GM21786 (cell line): ENCODE data around the gene SLC1A5.

ENCODE experiments used
- ATAC-seq: cut with Tn5 transposase; IDR thresholded peaks from one replicate; pipeline ENCODE4 v1.9.1; 2021; ENCODE audit not compliant: unreplicated experiment

SLC1A5 gene

DNA sequence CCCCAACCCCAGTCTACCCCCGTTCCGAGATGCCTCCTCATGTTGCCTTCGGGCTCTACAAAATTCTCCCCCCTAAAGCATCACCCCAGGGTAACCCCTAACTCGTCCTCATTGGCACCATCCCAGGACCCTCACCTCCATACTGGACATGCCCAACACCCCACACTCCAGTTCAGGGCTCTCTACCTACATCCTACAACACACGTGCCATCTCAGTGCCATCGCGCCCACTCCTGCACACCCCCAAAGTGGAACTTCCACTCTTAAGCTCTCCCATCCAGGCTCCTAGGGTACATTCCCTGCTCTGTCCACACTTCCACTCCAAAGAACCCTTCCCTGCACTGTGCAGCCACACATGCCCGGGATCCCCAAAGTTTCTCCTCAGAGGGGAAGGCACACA, 43.4 kb downstream of the SLC1A5 start:
- no peak for ATAC-seq

DNA sequence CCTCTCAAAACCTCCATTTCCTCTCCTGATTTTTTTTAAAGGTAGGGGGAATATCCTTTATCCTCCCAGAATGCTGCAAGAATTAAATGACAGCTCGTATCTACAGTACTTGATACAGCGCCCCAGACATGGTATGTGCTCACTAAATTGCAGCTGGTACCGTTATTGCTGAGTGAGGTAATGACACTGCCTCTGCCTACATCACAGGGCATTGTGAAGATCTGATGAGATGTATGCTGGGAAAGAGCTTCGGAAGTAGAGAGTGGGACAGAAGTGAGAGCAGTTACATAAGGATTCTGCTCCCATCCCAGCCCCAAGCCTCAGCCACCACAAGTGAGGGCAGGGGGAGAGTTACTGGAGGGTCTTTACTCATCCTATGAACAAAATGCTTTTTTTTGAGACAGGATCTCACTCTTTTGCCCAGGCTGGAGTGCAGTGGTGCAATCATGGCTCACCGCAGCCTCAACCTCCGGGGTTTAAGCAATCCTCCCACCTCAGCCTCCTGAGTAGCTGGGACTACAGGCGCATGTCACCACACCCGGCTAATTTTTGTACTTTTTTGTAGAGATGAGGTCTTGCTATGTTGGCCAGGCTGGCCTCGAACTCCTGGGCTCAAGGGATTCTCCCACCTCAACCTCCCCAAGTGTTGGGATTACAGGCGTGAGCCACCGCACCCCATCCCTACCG, 44.2 kb downstream of the SLC1A5 start:
- ATAC-seq = no peak

DNA sequence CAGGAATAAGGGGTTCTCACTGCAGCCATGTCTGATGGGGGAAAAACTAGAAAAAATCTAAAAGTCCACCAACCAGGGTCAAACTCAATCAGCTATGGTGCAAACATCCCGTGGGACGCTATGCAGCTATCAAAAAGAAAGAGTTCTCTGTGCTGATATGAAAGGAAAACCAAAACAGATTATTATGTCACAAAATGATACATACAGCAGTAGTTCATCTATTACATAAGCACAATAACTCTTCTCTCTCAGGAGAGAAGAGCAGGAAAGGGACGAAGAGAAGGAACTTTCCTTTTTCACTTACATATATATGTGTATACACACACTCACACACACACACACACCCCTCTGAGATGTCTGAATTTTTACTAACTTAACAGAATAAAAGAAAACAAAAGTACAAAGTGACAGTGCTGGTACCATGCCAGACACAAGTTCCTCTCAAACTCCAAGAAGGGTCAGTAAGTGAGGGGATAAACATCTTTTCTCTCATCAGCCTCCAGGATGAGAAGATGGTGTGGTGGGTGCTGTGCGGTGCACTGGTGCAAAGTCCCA, 45.4 kb downstream of the SLC1A5 start:
- no peak for ATAC-seq

DNA sequence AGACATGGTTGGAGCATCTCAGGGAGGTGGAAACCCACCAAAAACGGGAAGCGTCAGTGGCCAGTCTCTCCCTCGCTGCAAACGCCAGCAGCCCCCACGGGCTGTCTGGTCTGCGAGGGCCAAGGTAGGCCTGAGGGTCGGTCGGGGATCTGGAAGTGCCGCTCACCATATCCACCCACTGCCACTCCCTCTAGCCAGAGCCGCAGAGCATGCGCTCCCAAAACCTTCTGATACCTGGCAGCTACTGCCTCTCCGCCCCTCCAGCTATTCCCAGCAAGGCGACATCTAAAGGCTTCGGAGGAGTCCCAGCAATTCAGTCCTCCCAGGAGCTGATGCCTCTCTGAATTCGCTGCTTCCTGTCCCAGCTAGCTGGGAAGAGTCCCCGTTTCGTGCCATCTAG, 46.9 kb downstream of the SLC1A5 start:
- ATAC-seq = no peak

DNA sequence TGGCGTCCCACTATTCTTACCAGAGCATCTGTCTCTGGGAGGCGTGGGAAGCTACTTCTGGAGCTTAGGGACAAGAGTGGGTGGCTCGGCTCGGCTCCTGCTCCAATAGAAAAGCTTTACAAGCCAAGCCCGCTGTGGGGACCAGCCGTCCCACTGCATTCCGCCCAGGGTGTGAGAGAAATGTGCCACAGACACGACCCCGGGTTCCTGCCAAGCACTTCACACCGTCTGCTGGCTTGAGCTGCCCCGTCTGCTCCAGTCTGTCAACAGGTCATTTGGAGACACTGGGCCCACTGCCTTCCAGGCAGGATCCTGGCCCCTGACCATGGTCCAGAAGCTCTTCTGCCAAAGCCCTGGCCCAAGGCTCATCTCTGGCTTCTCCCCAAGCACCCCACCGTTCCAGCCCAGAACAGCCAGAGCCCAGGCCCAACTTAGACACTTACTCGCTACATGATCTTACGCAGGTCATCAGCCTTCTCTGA, 49.1 kb downstream of the SLC1A5 start:
- no peak for ATAC-seq

DNA sequence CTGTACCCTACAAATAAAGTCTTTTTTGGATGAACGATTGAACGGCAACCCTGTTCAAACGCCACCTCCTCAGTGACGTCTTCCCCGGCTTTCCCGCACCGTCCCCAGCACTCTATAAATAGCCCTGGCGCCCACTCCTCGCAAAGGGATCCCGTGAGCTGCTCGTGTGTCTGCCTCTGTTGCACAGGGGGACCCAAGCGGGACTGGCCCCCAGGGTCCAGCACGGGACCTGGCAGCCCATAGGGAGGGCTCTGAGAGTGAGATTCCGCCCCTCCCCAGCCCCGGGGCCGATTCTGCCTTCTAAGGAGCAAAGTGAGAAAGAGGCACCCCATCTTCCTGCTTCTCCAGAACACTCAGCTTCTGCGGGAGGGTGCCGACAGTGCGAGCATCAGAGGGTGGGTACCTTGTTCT, 50.6 kb downstream of the SLC1A5 start:
- no peak for ATAC-seq

DNA sequence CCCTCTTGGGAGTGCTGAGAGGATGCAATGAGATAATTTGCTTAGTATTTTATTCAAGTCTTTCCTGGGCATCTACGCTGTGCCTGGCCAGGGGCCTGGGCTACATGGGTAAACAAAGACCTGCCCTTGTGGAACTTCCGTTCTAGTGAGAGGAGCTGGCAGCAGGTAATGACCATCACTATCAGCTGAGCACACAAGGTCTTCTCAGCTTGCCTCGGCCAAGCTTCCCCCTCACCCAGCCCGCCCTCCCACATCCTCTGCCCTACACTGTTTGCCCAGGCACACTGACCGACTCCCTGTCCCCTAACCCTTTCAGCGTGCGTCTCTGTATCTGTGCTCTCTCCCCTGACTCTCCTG, 51.1 kb downstream of the SLC1A5 start:
- ATAC-seq = no peak

DNA sequence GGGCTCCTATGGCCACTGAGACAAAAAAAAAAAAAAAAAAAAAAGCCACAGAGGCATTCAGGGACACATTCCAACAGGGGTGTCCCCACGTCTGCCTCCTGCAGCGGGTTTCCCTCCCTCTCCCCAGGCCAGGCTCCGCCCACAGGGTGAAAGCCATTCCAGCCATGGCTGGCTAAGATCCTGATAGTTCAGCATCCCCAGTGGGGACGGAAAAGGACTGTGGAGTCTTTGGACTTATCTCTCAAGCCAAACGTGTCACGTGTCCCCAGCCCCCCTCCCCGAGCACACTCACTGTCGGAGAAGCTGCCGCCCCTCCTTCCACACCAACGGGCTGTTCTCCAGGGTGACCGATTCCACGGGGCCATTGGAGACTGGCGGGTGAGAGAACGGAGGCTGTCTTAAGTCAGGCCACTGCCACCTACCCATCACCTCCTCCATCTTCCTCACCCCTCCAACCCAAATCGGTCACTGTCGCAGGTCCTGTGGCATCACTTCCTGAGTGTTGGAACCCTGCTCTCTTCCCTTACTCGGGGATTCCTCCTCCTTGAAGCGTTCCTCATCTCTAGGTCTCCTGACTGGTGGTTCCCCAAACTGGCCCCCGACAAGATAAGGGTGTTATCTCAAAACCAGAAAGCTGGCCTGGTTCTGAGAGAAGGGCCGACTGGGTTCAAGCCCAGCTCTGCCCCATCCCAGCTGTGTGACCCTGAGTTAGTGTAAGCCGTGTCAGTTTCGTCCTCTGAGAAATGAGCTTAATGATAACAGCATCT, 51.7 kb downstream of the SLC1A5 start:
- no peak for ATAC-seq

DNA sequence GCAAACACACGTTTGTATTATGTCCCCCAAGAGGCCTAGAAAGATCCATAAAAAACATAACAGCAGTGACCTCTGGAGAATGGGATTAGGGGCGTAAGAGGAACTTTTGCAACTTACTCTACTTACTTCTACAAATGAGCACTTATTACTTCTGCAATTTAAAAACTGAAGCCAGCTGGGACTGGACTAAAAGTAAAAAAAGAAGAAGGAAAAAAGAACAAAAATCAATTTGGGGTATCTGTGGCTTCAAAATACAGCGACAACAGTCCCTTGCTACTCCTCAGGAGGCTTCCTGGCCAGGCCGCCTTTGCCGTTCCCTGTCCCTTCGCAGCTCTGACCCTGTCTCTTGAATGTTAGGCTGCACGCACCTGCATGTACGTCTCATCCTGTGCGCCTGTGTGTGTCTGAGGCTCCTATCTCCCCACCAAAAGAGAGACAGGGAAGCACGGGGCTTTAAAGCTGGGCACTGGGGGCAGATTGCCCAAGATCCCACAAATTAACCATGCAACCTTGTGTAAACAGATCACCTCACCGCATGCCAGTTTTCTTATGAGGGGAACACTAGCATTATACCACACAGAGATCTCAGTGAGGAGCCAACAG, 54.6 kb downstream of the SLC1A5 start:
- ATAC-seq = no peak

DNA sequence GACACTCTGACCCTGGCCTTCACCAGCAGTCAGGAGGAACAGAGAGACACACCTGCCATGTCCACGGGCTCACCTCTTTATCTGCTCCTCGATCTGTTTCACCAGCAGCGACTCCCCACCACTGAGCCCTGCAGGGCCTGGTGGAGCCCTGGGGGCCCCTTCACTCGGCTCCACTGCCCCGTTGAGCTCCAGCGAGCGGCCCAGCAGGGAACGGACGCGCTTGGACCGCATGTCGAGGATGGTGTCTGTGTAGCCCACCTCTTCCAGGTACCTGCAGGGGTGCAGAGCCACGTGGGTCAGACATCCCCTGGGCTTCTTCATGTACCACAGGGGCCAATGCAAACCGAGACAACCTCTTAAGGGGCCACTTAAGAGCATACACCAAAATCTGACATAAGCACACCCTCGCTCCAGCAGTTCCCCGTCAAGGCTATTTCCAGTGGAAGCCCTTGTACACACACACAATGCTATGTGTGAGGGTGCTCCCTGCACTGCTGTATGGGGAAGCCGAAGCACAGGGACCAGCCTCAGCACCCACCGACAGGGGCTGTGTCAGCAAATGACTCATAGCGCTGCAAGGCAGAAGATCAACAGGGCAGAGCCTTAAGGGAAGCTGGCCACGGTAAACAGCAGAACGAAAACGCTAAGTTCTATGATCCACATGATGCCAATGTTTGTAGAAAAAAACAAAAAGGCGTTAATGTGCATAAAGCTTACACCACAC, 55.3 kb downstream of the SLC1A5 start:
- ATAC-seq = no peak

DNA sequence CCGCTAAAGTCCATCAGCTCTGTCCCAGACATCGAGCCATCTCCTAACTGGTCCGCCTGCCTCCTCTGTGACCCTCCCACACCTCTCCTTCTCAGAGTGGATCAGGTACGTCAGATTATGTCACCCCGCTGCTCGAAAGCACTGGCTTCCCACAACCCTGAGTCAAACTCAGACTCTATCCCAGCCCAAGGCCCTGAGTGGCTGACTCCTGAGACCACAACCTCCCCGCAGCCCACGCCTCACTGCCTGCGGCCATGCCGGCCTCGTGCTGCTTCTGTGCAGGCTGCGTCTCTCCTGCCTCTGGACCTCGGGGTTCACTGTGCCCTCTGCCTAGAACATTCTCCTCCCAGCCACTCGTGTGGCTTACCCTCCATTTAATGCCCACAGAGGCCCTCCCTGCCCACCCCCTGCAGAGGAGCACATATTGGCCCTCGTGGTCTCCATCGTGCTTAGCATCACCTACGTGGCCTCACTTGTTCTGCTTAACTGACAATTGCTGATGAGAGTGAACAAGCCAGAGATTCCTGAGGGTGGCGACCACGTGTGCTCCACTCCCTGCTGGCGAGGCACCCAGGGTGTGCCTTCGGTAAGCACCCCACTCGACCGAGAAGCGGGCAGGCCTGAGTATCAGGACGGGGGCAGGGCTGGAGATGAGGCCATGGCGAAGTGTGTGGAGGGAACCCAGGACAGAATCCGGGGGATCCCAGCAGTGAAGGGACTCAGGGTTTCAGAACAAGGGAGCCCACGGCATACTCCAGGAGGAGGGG, 56.0 kb downstream of the SLC1A5 start:
- ATAC-seq = no peak

DNA sequence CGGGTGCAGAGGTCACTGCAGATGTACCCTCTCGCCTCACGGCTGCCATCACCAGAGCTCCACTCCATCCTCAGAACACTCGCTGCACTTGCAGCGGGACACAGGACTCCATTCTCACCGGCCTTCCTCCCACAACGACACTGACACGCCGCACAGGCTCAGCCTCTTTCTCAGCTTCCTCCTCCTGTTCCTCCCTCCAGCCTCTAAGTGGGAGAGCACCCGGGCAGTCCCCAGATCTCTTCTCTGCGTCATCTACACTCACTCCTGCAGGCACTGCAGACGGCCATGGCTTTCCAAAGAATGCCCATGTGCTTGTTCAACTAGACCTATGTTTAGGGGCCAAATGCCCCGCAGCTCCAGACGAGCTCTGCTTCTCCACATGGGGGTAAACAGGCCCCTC, 56.8 kb downstream of the SLC1A5 start:
- no peak for ATAC-seq

DNA sequence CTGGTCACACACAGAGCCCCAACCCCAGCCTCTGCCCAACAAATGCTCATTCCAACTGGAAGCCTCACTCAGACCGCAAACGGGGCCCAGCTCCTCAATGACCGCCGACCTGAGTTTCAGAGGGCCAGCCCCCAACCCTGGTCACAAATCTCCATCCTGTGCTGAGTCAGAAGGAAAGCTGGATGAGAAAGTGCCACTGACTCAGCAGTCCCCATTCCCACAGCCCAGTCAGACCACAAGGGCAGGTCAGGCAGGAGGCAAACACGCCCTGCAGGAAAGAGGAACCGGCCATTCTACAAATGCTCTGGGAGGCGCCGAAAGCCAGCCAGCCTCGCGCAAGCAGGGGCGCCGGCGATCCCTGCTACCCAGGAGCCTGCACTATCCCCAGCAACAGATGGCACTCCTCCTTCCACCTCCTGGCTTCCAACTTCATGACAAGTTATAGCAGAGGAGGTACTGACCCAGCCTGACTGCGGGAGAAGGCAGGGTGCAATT, 57.3 kb downstream of the SLC1A5 start:
- no peak for ATAC-seq

DNA sequence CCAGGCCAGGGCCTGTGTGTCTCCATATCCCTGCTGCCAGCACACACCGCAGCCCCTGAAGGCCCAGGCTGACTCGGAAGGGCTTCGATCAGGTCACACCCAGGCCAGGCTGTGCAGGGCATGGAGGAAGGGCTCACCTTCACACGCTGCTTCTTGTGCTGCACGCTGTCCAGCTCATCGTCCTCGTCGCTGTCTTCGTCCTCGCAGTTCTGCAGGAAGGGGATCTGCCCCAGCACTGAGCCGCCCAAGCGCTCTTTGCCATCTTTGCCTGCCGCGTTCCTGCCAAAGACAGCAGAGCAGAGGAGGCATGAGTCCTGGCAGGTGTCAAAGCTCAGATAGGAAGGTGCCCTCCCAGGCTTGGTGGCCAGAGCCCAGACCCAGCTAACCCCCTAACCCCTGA, 57.8 kb downstream of the SLC1A5 start:
- ATAC-seq = no peak

DNA sequence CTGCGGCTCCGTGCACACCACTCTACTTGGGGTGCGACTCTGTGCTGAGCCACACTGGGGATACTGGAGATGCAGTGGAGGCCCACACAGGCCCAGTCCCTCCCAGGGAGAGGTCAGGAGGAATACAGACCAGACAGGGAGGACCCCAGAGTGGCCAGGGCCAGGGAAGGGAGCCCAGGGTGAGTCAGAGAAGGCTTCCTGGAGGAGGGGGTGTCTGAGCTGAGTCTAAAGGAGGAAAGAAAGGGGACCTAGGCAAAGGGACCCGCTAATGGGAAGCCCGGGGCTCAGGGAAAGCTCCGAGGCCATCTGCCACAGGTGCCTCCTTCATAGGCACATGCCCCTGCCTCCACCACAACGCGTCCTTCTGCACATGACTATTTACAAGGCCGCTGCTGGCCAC, 58.2 kb downstream of the SLC1A5 start:
- ATAC-seq = no peak

DNA sequence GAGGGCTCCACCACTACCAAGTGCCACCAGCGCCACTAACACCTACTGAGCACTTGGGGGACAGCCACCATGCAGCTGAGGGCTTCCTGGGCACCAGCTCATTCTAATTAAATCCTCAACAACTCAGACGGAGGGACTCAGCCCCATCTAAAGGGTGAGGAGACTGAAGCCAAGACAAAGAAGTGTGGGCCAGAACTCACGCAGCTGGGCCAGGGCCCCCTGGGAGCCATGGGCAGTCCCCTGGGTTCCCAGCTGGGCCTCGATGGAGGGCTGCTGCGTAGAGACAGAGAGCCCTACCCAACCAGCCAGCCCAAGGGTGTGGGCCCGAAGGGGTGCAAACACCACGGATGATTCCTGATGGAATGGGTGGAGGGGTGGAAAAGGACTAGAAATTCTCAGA, 58.7 kb downstream of the SLC1A5 start:
- ATAC-seq = no peak

DNA sequence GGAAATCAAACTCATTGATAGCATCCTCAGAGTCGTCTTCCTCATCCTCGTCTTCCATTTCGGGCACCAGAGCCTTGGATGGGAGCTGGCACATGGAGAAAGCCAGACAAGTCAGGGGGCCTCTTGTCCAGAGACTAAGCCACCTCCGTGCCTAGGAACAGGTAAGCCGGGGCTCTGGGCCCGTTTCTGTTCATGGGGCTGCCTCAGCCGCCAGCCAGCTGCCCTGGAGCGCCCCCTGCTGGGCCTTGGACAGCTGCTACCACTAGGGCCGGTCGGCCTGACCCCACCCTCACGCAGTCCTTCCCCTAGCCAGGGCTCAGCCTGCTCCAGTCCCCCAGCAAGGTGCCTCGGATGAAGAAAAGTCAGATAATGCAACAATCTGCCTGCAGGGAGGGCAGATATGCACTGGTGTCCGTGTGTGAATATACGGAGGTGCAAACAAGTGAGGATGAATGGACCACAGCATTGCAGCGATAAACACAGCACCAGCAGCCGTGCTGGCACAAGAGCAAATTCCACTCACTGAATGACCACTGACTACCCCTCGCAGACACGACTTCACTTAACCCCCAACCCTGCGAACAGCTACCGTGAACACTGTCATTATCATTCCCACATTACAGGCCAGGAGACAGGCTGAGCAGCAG, 59.6 kb downstream of the SLC1A5 start:
- ATAC-seq = no peak

DNA sequence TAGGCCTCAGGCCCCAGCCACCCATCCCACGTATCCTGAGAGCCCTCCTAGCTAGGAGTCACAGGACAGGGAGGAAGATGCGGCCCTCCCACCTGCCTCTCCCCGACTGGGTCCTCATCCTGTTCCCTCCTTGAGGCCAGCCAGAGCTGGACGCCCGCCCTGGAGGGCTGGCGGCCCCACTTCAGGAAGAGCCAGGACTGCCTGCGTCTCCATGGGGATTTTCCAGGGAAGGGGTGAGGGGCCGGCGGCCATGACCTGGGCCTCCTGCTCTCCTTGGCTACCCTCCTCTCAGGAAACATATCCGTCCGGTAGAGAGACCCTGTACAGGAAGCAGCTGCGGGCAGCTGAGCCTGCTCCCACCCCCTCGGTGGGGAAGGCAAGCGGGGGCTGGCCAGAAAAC, 60.2 kb downstream of the SLC1A5 start:
- no peak for ATAC-seq

DNA sequence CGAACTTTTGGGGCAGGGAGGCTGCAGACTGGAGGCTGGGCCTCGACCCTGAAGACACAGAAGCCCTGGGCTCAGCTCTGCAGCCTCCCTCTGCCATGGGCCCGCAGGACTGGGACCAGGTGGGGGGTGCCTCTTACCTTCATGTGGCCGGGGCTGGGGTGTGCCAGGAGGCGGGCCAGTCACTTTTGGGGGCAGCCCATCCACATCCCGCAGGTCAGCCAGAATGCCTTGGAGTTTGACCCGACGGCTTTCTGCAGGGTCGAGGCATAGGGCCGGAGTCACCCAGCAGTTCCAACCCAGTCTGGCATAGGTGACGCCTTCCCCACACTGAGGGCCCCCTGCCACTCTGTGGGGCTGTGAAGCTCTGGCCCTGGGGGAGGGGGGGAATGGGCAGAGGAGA, 60.6 kb downstream of the SLC1A5 start:
- ATAC-seq = no peak

DNA sequence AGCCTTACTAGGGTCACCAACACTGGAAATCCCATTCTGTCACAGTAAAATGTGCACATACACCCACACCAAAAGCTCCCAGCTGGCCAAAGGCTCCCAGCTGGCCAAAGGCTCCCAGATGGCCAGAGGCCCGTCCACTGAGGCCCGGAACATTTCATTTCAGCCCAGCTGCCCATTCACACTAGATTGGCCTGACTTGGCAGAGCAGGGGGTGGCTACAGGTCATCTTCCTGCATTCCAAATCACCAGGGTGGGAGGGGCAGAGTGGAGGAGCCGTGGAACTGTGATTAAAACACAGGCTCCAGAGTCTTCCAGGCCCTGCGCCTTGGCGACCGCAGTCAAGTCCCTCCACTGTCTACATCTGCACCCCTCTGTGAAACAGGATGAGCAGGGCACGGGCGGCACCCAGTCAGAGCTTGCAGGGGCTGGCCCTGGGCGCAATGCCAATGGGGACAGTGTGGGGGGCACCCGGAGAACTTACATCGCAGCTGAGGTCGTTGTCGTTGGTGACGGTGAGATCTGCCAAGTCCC, 61.4 kb downstream of the SLC1A5 start:
- ATAC-seq = no peak
